Endothelial cell of hepatic sinusoid (primary cell): ENCODE results near the gene CCDC197.

ENCODE experiments used
- in situ Hi-C: cut with HindIII; loops from 2 replicates; pipeline ENCODE4 v1.10.0; 2017; ENCODE audit warnings: low sequenced_read_pairs

CCDC197 gene

DNA sequence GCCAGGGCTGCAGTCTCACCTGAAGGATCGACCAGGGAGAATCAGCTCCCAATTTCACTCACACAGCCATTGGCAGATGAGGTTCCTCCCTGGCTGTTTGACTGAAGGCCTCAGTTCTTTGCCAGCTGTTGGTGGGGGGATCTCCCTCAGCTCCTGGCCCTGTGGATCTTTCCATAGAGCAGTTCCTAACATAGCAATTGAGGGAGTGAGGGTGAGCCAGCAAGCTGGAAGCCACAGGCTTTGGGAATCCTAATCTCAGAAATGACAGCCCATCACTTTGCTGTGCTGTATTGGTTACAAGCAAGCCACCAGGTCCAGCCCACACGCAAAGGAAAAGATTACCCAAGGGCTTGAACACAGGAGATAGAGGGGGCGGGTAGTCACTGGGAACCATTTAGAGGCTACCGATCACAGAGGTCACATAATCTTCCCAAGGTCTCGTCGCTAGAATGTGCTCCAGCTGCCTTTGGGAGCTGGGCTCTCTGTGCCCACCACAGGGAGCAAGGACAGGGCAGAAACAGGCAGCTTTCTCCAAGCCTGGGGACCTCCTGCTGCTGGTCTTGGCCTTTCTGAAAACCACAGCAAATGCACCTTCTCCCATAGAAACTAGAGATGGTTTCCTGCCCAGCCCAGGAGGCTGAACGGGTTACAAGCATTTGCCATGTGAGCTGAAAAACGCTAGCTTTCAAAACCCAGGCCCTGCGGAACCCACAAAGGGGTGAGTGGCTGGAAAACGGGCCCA lies 24.5 kb downstream of the CCDC197 start:
- in situ Hi-C loops = no loop called here

DNA sequence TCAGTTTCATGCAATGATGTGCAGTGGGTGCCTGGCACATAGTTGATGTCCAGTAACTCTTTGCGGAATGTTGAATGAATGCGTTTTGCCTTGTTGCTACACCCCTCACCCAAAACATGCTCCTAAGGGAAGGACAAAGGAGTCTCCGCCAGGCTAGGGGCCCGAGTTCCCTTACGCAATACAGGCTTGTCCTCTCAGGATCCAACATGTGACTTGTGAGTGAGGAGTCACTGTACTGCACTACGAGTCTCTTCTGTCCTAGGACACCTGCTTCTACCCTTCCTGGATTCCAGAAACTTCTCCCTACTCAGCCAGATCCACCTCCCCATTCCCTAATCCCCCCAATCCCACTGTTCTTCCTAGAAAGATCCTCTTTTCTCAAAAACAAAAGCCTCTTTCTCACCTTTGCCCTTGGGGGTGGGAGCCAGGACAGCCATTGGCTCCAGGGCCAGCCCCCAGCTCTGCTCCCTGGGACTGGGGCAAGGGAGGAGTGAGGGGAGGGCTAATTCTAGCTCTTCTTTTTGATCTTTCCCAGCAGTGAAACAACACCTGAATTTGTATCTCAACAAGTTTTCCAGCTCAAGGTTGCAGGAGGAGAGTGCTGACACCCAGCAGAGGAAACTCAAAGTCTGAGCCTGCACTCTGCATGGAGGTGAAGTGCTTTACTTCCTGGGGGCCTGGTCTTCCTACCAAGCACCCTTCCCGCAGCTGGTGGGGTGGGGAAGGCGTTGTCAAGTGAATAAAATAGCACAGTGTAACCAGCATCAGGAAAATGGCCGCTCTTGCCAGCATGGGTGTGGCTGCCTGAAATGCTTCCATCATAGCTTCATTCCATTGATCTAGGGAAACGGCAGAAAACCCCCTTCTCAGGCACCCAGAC lies 25.7 kb downstream of the CCDC197 start:
- in situ Hi-C loops = no loop called here

DNA sequence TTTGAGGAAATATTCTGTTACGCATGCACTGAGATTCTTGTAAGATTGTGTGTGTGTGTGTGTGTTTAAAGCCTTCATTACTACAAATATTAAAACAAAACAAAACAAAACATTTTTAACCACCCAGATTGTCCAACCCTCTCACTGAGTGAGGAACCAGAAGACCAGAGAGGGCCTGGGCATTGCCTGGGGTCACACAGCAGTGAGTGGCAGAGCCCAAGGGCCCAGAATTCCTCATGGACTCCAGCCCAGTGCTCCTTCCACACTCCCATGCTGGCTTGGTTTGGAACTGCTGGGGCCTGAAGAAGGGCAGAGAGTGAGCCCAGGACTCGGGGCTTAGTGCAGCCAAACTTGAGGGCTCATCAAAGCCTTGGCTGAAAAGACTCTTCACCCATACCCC lies 27.4 kb downstream of the CCDC197 start:
- in situ Hi-C loops = no loop called here

DNA sequence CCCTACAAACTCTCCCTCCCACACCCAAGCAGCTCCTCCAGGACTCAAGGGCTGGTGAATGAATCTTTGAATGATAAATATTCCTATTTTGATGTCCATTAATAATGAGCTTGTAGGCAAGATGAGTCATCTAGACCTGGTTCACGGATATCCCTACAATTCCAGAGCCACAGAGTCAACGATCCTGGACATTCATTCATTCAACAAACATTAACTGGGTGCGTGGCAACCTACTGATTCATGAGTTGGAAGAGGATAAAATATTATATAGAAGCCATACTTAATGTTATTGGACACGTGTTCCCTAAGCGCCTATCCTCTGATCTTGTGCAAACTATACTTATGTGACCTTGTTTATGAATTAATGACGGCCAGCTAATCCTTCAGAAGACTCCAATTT lies 28.6 kb downstream of the CCDC197 start:
- in situ Hi-C loops = loop anchor here (5.0 kb wide), 1 partner anchor 52 kb away; no protein-coding TSS in a partner anchor

DNA sequence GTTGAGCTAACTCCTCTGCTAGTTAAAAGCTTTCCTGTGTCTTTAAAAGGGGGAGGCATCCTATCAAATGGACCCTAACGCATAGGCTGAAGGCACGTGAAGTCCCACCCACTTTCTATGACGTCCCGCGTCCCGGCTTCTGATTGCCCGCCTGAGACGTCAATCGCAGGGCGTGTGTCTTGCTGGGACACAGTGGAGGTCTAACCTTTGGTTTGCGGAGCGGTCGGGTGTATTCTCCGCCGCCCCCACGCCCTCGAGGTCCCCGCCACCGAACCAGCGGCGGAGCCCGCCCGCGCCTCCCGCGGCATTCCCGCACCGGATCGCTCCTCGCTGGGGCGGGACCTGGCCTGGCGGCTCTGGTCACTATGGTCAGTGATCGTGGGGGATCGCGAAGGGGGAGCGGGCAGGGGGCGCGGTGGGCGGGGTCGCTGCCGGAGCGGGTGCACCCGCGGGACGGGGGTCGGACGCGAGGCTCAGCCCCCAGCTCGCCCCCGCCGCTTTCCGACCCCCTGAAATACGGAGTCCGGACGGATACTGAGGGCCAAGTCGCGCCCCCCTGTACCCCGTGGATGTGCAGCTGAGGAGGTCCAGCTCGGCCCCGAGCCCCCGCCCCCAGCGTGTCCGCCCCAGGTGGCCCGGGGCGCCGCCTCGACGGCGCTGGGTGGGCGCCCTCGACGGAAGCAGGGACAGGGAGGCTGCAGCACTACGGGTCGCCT lies 29.2 kb downstream of the CCDC197 start, which contains the start of gene OTUB2:
TSS of gene OTUB2 (plus strand) at position 168 of the 716 bp plus-strand sequence. CDS start at position 366, 198 bp downstream.
- in situ Hi-C loops = loop anchor here (5.0 kb wide), 1 partner anchor 51 kb away; no protein-coding TSS in a partner anchor

DNA sequence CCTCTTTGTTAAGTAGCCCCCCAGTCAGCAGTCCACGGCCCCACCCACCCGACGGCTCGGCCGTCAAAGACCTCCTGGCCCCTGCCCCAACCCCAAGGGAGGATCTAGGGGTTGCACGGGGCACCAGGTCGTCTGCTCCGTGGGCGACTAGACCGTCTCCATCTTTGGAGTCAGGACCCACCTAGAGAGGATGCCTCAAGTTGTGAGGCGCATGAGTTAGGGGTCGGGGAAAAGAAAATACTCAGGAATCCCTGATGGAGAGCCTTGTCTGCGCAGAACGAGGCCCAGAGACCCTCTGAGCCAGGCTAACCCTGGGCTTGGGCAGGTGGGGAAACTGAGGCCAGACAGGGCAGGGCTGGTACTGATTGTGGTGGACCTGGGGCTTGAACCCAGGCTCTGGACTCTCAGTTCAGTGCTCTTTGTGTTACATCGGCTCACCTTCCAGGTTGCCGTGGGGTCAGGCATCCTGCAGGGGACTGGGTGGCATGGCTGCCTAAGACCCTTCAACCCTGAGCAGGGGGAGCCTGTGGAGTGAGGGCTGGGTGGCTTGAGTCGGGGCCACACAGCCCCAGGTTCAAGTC lies 29.9 kb downstream of the CCDC197 start:
- in situ Hi-C loops = loop anchor here (5.0 kb wide), 1 partner anchor 50 kb away; no protein-coding TSS in a partner anchor

DNA sequence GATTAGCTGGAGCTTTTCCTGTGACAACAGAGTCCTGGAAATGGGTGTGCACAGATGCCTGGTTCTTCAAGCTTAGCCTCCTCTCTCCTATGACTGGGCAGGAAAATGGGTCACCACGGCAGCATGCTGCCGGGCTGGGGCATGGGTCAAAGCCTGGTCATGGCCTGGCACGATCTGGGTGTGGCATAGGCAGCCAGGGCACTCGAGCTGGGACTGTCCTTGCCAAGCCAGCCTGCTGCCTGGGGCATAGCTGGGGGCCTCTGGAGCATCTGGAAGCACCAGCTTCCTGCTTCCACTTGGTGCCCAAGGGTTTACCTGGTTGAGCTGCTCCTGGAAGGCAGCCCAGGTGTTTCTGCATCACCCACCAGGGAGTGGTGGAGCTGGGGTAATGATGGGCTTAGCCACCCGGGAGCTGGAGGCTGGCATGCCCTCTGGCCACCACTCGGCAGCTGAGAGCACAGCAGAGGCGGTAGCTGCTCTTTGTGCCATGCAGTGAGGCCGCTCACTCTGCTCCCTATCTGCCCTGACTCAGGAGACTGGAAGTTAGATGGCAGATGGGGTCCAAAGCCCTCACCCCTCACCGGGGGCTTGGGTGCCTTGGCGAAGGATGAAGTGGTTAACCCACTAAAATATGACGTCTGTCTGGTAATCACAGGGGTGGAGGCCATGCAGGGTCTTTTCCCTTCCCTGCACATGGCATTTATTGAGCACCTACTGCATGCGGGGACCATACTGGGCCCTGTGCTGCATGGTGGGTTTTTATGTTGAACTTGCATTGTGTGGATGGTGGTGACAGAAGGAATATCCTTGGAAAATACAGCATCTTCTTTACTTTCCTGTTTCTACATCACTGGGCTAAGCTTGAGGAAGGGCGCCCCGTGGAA lies 30.7 kb downstream of the CCDC197 start:
- in situ Hi-C loops = loop anchor here (5.0 kb wide), 1 partner anchor 49 kb away; no protein-coding TSS in a partner anchor

DNA sequence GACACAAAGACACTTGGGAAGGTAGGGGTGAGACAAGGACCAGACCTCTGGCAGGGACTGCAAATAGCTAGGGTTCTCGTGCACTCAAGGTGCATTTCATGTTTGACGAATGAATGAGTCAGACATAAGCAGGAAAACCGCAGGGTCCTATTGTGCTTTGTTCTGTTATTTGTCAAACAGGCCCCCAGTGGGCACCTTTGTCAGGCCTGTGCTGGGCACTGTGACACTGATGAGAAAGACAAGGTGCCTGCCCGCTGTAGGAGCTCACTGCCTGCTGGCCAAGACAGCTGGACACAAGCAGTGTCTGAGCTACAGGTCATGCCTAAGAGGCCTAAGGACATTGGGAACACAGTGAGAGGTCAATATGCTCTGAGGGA lies 31.3 kb downstream of the CCDC197 start:
- in situ Hi-C loops = loop anchor here (5.0 kb wide), 1 partner anchor 49 kb away; no protein-coding TSS in a partner anchor

DNA sequence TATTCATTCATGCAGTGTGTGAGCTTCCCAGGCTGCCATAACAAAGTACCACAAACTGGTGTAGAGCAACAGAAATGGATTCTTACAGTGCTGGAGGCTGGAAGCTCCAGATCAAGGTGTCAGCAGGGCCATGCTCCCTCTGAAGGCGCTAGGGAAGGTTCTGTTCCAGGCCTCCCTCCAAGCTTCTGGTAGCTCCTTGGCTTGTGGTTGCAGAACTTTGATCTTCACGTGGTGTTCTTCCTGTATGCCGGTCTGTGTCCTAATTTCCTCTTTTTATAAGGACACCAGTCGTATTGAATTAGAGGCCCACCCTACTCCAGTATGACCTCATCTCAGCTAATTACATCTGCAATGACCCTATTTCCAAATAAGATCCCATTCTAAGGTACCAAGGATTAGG lies 32.2 kb downstream of the CCDC197 start:
- in situ Hi-C loops = loop anchor here (5.0 kb wide), 1 partner anchor 48 kb away; no protein-coding TSS in a partner anchor

DNA sequence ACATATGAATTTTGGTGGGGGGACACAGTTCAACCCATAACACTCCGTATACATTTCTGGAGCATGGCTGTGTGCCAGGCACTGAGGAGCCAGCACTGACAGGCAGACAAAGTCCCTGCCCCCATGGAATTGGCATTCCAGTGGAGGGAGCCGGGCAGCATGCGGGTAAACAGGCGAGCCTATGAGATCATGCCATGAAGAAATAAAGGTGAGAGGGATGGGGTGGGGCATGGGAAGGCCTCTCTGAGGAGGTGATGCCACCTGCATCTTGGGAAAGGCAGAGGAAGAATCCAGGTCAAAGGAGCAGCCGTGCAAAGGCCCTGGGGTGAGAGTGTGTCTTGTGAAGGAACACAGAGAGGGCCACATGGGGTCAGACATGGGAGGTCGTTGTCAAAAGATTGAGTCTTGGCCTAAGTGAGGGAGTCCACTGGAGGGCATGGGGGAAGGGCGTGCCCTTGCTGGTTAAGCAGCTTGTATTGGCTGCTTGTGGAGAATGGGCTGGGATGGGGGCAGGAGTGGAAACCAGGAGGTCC lies 32.6 kb downstream of the CCDC197 start:
- in situ Hi-C loops = loop anchor here (5.0 kb wide), 2 partner anchors 48 to 108 kb away; no protein-coding TSS in a partner anchor

DNA sequence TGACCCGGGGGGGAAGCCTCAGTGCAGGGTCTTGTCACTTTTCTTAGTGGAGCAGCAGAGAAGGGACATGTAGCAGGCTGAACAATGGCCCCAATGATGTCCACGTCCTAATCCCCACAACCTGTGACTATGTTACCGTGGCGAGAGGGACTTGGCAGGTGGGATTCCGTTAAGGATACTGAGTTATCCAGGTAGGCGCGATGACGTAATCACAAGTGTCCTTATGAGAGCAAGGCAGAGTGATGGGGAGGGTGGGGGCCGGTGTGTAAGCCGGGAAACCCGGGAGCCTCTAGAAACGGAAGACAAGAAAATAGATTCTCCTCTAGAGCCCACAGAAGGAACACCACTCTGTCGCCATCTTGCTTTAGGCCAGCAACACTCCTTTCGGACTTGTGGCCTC lies 33.5 kb downstream of the CCDC197 start:
- in situ Hi-C loops = loop anchor here (5.0 kb wide), 1 partner anchor 107 kb away; no protein-coding TSS in a partner anchor

DNA sequence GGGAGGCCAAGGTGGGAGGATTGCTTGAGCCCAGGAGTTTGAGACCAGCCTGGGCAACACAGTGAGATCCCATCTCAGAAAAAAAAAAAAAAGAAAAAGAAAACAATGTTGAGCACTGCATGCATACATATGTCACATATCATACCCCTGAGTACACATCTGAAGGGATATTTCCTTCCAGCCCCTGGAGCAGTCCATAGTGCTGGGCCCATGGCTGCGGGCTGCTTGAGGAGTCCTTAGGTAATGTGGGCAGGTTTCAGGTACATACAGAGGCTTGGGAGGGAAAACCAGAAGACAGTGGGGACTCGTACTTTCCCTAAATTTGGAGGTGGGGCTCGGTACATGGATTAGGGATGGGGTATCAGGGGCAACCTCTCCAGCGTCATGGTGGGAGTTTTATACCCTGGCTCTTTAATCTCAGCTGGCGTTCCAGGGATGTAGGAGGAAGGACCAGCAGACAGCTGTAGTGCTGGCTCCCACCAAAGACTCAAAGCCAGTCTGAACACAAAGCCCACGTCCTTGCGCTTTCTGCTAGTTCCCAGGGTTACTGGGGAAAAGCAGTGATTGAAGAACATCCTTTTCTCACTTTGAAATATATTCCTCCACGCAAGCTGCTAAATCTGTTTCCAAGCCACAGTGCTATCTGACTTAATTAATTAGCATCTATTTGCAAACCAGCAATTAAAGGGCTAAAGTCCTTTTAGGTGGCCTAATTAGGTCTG lies 34.2 kb downstream of the CCDC197 start:
- in situ Hi-C loops = loop anchor here (5.0 kb wide), 1 partner anchor 106 kb away; no protein-coding TSS in a partner anchor

DNA sequence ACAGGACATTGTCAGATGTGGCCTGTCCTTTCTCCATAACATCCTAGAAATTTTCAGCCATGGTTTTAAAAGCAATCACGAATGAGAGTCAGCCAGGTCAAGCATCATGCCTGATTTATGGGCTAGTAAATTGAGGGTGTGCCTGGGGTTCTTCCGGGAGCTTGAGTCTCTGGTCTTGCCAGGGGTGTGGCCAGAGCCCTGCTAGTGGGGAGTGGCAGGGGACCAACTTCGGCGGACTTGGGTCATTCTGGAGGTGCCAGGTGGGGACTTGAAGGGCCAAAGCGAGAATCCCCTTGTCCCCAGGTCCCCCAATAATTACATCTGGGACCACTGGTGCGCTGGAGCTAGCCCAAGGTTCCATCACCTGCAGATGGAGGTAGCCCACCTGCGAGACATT lies 34.8 kb downstream of the CCDC197 start:
- in situ Hi-C loops = loop anchor here (5.0 kb wide), 1 partner anchor 105 kb away; no protein-coding TSS in a partner anchor

DNA sequence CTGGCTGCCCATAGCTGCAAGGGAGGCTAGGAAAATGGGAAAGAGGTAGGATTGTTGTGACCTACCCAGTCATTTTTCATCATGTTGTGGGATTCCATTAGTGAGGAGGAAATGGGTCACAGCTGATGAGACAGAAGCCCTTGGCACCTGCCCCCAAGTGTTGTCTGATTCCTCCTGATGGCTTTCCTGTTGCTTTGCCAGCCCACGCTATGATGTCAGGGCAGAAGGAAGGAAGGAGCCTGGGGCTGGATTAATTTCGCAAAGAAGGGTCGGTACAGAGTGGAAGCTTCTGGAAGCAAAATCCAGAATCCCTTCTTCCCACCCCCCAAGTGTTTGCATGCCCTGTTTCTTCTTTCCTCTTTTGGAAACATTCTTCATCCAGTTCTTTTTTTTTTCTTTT lies 37.8 kb downstream of the CCDC197 start:
- in situ Hi-C loops = loop anchor here (5.0 kb wide), 1 partner anchor 102 kb away; no protein-coding TSS in a partner anchor

DNA sequence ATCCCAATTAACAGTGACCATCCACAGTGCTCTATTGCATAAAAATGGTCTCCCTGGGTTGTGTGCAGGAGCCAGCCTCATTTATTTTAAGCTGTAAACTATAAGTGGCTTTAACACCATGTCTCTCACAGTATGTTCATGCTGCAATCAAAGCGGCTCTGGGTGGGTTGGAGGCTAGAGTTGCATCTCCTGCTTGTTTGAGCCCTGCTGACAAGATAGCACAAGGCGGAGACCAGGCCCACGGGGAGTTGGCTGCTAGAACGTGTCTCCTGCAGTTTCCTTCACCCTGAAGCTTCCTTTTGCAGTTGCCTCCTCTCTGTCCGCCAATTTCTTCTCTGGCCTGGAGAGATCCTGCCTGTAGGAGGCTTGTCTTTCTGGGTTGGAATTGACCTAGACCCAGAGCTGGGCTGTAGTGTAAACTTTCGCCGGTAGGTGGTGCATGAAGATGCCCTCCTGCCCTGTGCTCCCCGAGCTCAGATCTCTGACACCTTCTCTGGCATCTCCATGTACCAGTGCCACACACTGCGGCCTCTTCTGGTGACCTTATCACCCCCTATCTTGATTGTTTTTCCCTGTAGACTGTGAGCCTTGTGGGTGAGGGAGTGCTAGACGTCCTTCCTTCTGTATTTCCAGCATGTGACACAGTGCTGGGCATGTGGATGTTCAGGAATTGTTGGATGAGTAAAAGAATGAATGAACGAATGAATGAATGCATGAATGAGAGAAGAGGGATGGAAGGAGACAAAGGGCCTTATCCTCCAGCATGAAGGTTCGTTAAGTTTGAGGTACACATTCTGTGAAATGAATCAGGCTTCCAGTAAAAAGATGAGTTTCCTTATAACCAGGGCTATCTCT lies 39.4 kb downstream of the CCDC197 start:
- in situ Hi-C loops = no loop called here

DNA sequence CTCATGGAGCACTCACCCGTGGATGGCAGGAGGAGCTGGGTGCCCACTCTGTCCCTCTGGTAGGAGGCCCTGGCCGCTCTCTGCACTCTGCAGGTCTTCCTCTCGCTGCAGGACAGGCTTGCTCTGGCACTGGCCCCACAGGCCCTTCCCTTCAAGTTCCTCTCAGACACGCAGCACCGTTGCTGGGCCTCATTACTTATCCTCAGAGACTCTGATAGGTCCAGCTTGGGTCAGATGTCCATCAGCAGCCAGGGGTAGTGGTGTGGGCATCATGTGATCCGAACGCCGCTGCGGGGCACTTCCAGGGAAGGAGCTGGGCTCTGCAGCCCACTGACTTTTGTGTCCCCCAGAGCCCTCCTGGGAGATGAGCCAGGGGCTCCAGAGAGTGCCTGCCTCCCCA lies 40.9 kb downstream of the CCDC197 start:
- in situ Hi-C loops = no loop called here

DNA sequence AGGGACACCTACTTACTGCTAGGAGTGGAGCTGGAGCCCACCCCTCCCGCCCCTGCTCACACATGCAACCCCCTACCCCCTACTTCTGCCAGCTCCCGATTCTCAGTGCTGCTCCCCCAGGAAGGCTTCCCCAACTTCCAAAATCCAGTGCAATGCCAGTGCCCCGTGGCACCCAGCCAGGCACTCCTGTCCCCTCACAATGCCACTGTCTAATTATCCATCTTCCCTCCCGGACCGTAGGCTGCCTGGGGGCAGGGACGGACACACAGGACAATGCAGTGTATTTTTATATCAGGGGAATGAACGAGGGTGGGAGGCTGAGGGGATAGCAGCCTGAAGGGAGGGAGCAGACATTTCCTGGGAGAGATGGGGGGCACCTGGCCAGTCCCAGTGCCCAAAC lies 41.4 kb downstream of the CCDC197 start:
- in situ Hi-C loops = no loop called here
